ENCODE results near the gene GPC6.

The GPC6 gene

DNA sequence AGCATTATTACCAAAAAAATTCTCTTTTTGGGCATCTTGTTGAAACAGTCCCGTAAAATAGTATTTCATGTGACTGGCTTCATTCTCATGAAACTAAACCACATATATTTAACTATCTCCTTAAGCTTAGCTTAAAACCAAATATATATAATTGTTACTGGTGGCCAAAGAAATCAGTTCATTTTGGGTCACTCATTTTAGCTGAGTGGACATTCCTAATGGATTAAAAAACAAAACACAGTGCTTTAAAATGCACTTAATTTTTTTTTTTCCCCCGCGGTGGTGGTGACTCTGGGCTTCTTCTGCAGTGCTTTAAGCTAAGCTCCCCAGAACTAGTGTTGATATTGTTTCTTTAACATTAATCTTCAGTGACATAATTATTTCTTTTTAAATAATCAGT is 540.1 kb downstream of the GPC6 start:
- in situ Hi-C loops (cut with HindIII; ENCODE audit: low sequenced_read_pairs) = no loop called here

DNA sequence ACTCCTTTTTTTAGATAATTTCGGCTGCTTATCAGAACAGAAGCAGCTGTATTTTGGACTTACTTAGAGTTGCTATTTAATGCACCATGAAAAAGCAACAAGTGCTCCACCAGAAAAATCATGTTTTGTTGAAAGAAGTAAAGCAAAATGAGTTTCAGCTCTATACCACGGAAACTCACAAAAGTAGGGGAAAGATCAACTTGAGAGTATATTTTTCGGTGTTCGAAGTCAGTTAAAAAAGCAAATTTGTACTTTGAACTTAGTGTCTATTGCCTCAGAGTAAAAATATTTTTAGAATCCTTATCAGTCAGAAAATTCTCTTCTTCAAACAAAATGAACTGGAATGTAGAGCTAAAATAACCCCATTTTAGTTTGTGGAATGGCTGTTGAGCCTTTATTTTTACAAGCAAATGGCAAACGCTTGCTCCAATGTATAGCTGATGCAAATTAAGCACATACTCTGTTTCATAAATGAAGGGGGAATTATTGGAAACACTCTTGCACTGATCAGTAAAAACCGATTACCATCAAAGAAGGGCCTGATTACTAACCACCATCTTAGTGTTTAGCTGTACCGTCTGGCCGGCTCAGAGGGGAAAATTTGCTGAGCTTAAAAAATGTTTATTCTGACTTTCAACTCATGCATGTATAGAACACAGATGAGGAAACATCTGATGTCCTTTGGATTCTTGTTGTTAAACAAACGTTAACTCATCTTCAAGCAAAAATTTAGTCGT is 540.7 kb downstream of the GPC6 start:
- in situ Hi-C loops (cut with HindIII; ENCODE audit: low sequenced_read_pairs) = no loop called here

DNA sequence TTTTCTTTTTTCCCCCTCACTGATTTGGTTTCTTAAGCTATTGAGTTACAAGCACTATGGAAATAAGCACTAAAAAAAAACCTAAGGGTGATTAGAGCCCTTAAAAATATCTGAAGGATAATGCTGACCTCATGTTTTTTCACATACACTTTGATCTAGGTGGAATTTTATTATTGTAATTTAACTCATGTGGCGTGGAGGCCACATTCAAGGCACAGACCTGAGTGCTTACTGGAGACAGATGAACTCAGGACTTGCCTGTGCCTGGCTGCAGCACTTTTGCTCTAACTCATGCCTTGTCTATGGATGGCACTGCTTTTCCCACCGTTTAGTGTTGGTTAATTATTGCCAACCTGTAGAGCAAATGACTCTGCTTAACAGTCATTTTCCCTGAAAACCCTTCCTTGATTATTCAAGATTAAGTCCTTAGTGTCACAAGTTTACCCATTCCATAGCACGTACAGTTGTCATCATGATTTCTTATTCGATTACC is 541.4 kb downstream of the GPC6 start:
- in situ Hi-C loops (cut with HindIII; ENCODE audit: low sequenced_read_pairs) = no loop called here

DNA sequence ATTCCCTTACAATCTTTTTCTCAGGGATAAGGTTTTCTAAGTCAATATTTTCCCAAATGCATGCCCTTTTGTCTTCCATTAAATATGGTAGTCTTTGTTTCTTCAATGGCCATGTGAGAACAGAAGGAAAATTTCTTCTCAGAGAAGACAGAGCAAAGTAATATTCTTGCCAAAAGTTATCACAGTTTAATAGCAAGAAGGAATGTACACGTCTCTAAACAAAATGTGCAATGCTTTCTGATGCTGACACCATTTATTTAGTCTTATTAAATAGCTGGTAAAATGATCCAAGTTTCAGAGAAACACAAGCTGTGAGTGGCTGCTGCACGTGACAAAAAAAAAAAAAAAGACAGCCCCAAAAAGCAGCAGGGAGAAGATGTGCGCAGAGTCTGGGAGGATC is 542.5 kb downstream of the GPC6 start:
- in situ Hi-C loops (cut with HindIII; ENCODE audit: low sequenced_read_pairs) = no loop called here

DNA sequence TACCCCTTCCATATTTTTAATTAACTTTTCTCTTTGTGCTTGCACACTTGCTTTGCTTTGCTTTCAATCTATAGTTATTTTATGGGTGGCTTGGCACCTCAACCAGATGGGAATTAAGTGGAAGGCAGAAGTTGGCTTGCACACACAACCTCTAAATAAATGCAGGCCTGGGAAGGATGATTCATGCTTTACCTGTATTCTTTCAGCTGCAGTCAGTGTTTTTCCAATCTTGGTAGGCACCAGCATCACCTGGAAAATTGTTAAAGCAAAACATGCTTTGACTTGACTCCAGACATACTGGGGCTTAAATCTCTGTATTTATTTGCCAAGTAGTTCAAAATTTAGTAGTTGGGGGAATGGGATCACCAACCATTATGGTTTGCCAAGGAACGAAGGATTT is 543.0 kb downstream of the GPC6 start:
- in situ Hi-C loops (cut with HindIII; ENCODE audit: low sequenced_read_pairs) = no loop called here

DNA sequence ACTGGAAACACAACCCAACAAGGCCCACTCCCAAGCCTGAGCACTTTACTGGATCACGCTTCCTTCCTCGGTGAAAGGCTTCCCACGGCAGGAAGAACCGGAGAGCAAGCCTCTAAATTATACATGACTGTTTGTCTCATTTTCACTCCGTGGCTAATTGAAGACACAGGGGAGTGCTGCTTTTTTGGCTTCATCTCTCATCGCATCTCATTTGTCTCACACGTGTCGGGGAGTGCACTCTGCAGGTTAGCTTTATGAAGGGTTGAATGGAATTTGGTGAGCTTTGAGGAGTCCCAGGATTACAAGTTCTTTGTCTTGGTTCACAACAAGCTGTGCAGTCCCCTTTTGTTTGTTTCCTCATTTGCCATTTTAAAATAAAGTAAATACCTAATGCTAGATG is 544.6 kb downstream of the GPC6 start:
- in situ Hi-C loops (cut with HindIII; ENCODE audit: low sequenced_read_pairs) = no loop called here

DNA sequence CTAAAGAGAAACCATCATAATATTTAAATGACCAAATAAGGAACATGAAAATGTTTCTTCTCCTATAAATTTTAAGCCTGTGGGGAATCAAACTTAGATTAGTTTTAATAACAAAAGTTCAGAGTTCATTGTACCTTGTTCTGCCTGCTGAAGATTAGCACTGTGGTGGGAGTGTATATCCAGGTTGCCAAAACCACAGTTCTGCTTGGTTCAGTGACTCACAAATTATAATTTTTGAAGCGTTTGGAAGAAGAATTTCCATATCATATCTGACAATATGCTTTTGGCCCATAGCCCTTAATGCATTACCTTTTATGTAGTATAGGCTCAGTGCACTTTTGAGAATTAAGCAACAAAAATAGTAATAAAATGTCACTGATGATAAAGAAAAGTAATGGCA is 545.2 kb downstream of the GPC6 start:
- in situ Hi-C loops (cut with HindIII; ENCODE audit: low sequenced_read_pairs) = no loop called here

DNA sequence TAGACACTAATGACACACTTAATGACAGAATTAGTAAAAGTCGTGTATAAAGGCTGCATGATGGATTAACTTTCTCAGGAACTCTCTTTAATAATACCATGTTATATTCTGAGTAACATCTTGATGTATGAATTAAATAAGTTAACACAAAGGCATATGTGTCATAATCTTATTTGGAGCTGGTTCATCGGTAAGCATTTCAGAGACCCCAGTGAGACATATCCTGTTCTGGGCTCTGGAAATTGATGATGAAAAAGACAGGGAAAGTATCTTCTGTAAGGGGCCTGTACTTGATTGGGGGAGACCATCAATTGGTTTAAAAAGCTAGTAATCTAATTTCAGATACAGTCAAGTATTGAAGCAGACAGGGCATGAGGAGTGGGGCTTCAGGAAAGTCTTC is 547.9 kb downstream of the GPC6 start:
- in situ Hi-C loops (cut with HindIII; ENCODE audit: low sequenced_read_pairs) = no loop called here

DNA sequence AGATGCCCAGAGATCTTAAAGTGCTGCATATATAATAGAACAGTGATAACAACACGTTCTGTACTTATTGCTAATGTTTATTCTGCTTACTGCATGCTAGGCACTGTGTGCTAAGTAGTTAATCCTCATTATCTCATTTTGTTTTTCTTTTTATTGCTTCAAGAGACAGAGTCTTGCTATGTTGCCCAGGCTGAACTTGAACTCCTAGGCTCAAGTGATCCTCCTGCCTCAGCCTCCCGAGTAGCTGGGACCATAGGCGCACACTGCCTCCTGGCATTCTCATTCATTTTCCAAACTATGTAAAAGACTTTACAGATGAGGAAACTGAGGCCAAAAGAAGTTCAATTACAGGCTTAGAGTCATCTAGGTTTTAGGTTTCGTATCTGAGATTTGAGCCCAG is 548.4 kb downstream of the GPC6 start:
- in situ Hi-C loops (cut with HindIII; ENCODE audit: low sequenced_read_pairs) = no loop called here

DNA sequence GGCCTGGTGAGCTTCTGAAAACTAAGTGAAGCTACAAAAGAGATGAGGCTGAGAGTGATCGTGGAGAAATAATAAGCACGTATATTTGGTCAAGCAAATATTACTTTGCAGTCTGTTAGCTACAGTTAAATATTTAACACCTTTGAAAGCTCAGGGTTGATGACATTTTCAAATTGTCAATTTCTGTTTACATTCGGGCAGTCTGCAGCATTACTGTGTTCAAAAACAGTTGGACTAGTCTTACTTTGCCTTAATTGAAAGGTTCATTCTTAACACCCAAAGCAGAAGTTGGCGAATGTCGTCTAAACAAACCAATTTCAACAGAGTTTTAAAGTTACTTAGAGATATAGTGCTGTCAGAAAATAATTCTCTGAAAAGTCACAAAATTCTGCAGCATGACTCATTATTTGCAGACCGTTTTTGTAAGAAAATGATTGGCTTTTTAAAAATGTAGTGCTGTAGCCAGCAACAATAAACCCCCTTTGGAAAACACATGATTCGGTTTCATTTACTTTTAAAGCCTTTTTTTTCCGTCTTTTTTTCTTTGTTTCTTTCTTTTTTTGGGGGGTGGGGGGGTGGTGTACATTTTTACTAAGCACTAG is 549.0 kb downstream of the GPC6 start:
- in situ Hi-C loops (cut with HindIII; ENCODE audit: low sequenced_read_pairs) = no loop called here

DNA sequence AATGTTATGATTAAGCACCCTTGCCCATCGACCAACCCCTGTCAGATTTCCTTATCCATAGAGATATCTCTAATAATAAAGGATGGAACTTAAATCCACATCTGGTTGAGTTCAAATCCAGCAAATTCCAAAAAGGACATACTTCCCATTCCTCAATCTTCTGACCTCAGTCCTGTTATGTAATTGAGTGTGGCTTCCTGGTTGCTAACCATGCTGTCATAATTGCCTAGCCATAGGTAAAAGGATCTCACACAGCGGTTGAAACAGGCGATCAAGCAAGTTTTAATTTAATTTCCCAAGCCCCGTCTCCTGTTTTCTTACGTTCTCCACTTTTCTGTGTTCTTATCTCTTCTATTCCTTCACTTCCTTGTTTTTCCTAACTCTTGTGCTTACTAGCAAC is 550.3 kb downstream of the GPC6 start:
- in situ Hi-C loops (cut with HindIII; ENCODE audit: low sequenced_read_pairs) = no loop called here

DNA sequence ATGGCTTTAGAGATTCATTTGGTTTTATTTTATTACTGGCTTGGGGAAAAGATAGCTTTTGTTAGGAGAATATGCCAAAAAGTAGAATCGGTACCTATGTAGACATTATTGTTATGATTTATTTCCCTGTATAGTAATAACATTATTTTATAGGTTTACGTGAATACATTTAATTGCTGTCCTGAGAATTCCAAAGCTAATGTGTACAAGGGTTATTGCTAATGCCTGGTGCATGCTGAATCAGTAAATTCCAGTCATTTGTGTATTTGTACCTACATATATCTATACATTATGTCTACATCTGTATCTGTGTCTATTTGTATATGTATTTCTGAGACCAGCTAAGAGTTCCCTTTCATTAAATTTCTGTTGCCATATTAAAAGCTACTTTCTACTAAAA is 550.9 kb downstream of the GPC6 start:
- in situ Hi-C loops (cut with HindIII; ENCODE audit: low sequenced_read_pairs) = no loop called here

DNA sequence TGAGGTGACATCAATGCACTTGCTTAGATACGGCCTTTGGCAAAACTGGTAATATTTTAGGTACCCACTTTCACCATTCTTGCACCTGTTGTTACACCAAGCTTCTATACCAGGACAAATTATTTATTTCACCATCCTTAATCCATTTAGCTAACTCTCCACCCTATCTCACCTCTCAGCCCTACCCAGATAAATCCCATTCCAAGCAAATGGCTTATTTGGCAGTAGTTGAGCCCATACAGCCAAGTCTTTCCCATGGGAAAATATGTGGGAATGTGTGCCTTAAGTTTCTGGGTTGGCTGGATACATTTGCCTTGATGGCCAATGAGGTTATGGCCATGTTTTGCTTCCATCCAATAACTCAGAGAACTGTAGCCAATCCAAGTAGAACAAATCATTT is 551.9 kb downstream of the GPC6 start:
- in situ Hi-C loops (cut with HindIII; ENCODE audit: low sequenced_read_pairs) = no loop called here

DNA sequence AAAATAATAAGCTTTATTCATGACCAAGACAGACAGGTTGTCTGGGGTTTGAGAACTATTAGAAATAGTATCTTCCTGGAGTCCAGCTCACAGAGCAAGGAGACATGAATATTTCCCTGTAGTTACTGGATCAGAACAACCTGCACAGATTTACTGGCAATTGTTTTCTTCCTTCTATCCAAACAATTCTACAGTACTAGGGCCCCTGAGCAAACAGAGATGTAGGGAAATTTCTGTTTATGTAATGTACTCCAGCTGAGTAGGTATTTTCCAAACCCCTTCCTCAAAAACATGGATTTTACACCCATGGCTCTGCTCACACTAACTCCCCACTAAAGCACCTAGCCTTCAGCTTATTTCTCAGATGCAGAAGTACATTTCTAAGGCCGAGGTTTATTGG is 557.6 kb downstream of the GPC6 start:
- in situ Hi-C loops (cut with HindIII; ENCODE audit: low sequenced_read_pairs) = no loop called here

DNA sequence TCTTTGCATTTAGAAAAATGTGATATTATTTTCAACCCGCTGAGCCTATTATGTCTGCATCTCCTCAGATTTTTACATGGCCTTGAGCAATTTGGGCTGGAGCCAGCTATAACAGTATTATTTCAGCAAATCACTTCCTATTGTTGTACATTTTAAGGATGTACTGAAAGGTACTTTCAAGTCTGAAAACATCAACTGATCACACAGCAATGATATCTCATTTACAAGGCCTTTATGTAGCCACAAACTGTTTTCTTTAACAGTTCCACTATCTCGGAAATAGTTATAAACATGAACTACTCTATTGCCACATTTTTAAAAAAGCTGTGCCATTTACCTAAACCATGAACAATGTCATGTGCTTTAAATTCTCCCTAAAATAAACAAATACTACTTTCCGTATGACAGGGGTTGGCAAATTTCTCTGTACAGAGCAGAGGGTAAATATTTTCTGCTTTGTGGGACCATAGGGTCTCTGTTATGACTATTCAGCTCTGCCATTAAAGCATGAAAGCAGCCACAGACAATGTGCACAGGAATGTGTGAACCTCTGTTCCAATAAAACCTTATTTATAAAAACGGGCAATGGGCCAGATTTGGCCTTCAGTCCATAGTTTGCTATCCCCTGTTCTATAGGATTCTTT is 560.4 kb downstream of the GPC6 start:
- in situ Hi-C loops (cut with HindIII; ENCODE audit: low sequenced_read_pairs) = no loop called here

DNA sequence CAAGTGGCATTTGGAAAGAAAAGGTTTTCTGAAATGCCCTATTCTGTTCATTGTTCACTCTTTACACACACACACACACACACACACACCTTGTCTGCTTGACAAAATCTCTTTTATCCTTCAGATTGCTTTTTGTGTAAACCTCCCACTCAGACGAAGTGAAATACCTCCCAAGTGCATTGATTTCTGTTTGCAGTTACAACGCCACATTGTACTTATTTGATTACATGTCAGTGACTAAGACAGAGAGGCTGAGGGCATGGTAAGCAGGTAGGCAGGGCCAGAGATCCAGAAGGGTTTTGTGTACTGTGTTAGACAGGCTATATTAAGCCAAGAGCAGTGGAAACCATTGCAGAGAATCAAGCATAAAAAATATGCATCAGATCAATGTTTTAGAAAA is 561.8 kb downstream of the GPC6 start:
- in situ Hi-C loops (cut with HindIII; ENCODE audit: low sequenced_read_pairs) = no loop called here

DNA sequence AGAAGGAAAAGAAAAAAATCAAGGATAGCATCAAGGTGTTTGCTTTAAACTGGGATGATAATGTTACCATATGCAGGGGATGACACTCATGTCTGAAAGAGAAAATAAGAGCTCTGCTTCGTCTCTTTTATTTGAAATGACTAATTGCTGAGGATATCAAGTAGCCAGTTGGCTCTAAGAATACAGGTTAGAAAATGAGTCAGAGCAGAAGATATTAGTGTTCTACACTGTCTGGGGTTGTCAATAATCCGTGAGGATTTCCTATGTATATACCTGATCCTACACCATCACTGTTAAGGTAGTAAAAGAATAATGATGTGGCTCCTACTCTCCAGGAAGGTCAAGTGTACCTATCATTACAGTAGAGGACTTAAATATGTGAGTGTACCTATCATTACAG is 562.5 kb downstream of the GPC6 start:
- in situ Hi-C loops (cut with HindIII; ENCODE audit: low sequenced_read_pairs) = no loop called here

DNA sequence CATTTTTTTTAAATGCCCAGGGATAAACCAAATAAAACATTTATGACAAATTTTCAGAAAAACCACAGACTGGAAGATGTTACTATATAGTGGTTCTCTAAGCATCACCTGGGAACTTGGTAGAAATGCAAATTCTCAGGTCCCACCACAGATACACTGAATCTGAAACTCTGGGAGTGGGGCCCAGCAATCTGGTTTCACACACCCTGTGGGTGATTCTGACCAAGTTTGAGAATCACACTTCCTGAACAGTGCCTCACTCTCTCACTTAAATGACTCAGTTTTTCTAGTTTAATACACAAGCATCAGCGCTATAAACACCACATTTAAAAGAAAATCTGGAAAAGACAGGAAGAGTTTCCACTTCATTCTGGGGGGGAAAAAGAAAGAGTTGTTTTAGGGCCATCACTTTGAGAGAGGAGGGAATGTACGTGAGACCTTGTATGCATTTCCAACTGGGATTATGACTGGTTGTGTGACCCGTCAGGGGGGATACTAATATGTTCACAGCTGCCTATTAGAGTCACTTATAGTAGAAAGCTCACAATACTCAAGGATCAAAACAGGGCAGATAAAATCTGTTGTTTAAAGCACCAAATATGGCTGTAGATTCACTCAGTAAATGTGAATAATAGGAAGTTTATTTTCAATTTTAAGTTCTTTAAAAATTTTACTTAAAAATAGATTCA is 567.7 kb downstream of the GPC6 start:
- in situ Hi-C loops (cut with HindIII; ENCODE audit: low sequenced_read_pairs) = no loop called here

DNA sequence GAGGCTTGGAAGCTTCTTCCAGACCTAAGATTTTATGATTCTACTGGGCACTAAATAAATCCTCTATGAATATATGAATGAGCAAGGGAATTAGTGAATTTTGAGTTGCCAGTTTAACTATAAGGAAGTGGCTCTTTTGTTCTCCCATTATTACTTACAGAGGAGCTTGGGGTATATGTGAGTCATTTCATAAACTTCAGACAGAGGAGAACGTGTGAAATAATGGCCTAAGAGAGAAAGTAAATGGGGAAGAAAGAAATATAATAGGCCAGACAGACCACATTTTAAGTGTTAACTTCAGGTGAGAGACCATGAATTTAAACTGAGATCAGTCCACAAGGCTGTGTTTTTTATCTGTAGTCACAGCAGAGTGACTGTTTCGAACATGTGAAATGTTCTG is 570.9 kb downstream of the GPC6 start:
- in situ Hi-C loops (cut with HindIII; ENCODE audit: low sequenced_read_pairs) = no loop called here

DNA sequence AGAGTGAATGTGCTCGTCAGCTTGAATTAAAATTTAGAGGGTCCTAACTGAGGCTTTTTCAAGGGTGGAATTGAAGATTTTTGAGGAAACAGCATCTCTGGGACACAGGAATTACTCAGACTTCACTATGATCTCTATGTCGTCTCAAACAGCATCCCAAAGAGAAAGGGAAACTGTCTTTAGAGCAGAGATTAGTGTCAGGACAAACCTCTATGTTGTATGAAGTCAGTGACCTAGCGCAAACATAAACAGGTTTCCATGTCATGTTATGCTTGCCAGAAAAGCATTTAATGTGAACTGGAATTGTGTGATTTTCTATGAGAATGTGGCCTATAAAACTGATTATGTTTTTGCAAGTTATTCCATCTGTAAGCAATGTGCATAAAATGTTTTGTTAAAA is 573.7 kb downstream of the GPC6 start:
- in situ Hi-C loops (cut with HindIII; ENCODE audit: low sequenced_read_pairs) = no loop called here

DNA sequence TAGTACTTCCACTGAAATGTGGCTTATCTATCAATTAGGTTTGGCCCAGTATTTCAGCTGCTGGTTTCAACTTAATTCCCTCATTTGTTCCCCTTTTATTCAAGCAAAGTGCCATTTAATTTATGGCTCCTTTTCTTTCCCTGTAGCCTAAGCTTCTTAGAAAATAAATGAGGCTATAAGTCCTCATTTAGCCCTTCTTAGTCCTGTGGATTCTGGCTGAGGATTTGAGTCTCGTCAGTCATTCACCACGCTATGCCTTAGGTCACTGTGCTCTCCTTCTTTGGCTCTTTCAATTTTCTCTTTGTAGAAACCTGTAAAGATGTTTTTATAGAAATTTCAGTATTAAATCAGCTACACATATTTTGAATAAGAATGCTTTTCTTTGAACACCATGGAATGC is 579.1 kb downstream of the GPC6 start:
- in situ Hi-C loops (cut with HindIII; ENCODE audit: low sequenced_read_pairs) = no loop called here

DNA sequence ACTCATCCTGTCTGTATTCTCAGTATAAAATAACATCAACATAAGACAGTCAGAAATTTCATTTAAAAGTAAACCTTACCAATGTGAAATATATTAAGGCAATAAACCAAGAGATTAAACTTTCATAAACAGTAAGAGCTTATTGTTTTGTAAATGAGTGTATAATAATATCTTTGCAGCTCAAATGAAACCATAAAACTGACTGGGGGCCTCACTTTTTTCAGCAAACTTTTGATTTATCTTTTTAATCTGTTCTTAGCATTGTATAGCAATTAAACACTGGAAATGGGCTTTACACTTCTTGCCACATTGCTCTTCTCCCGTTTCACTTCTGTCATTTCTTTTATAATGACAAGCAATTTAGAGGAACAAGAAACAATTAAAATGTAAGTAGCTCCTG is 580.3 kb downstream of the GPC6 start:
- in situ Hi-C loops (cut with HindIII; ENCODE audit: low sequenced_read_pairs) = no loop called here
